Cardiac muscle cell (in vitro differentiated cells and primary cell): ENCODE results near the gene RUSC2. TPM values are rescaled to one million over a fixed set of nuclear protein-coding genes. Genes with fewer than 3 reads are reported as not detected.

ENCODE experiments used
- DNase-seq, 2 donors: peaks; one replicate each; pipeline versions ENCODE4 v3.0.0 to v3.0.0-alpha.2; 2010 to 2017; ENCODE audit warnings: low read depth in 1 of 2, low spot score in 1 of 2
- H3K27ac ChIP-seq: fragments of 200-600 bp; sonication (generic); 2 replicates; pipeline ENCODE4 v1.5.1; 2016
- H3K27me3 ChIP-seq: fragments of 200-600 bp; sonication (generic); 2 replicates; pipeline ENCODE4 v1.6.0; 2016; ENCODE audit warnings: control low read depth
- H3K36me3 ChIP-seq: fragments of 200-600 bp; sonication (generic); 2 replicates; pipeline ENCODE4 v1.5.1; 2016; ENCODE audit warnings: control low read depth
- H3K4me1 ChIP-seq: fragments of 200-600 bp; sonication (generic); 2 replicates; pipeline ENCODE4 v1.8.1; 2017; ENCODE audit warnings: low read depth, mild to moderate bottlenecking, mixed run types
- H3K4me3 ChIP-seq: fragments of 200-600 bp; sonication (generic); 2 replicates; pipeline ENCODE4 v1.5.1; 2016; ENCODE audit warnings: mild to moderate bottlenecking
- H3K9me3 ChIP-seq: fragments of 200-600 bp; sonication (generic); 2 replicates; pipeline ENCODE4 v1.5.1; 2017; ENCODE audit warnings: low read depth, mild to moderate bottlenecking, control low read depth
- CTCF ChIP-seq: IDR thresholded peaks from 2 replicates; pipeline ENCODE4 v1.5.1; 2012; ENCODE audit warnings: low read depth, mild to moderate bottlenecking, low read length
- polyA plus RNA-seq: library from polyadenylated mRNA; unstranded; fragments of >200 nt; fragmentation: Nextera tagmentation; extraction: Ambion mirVana; gene quantifications from 2 replicates; pipeline ENCODE4 v1.2.1, GENCODE V29; 2016
- total RNA-seq: library from RNA; depleted of rRNA; stranded (reverse); fragments of >200 nt; gene quantifications from 2 replicates; pipeline ENCODE4 v1.2.3, GENCODE V29; 2016

The RUSC2 gene
- total RNA-seq, result 18.7 and 25.3 TPM in 2 replicates
- 13.8 and 18.7 TPM in 2 replicates for polyA plus RNA-seq

GRCh38 chr9:35489313-35490154, at the start of gene RUSC2:
Gene RUSC2 (plus strand): TSS chr9:35490111. CDS start chr9:35546522, 56,411 bp downstream.
- peak; percentile 96 to 97 for DNase-seq
- Histone ChIP-seq H3K4me1 (no peaks in the 10 kb centered on the region), H3K4me3 (peak within 1 kb of the TSS; percentile 59), H3K27me3 (no peaks in the 10 kb centered on the region), H3K9me3 (no peaks in the 10 kb centered on the region), H3K36me3 (no peaks in the 10 kb centered on the region), H3K27ac (peak within 1 kb of the TSS; percentile 90)
- TF ChIP-seq CTCF, result peak; percentile 37

GRCh38 chr9:35446012-35446411, 43.9 kb upstream of the RUSC2 start:
- DNase-seq, result no peak
- no peaks in the 10 kb centered on the region for H3K27me3 ChIP-seq
- H3K27ac ChIP-seq, result no peak overlapping the region
- no peaks in the 10 kb centered on the region for H3K36me3 ChIP-seq
- no peaks in the 10 kb centered on the region for H3K9me3 ChIP-seq
- TF ChIP-seq CTCF, result no peak
- no peaks in the 10 kb centered on the region for H3K4me1 ChIP-seq
- H3K4me3 ChIP-seq, result no peak overlapping the region

GRCh38 chr9:35448496-35448895, 41.4 kb upstream of the RUSC2 start:
- no peak overlapping the region for H3K4me3 ChIP-seq
- H3K4me1 ChIP-seq, result no peaks in the 10 kb centered on the region
- no peaks in the 10 kb centered on the region for H3K36me3 ChIP-seq
- H3K9me3 ChIP-seq, result no peaks in the 10 kb centered on the region
- TF ChIP-seq CTCF, result no peak
- H3K27ac ChIP-seq, result no peak overlapping the region
- no peaks in the 10 kb centered on the region for H3K27me3 ChIP-seq
- DNase-seq, result peak in 1 of 2 donors; percentile 42

GRCh38 chr9:35452481-35452880, 37.4 kb upstream of the RUSC2 start:
- H3K27me3 ChIP-seq, result no peaks in the 10 kb centered on the region
- H3K36me3 ChIP-seq, result no peaks in the 10 kb centered on the region
- no peaks in the 10 kb centered on the region for H3K9me3 ChIP-seq
- TF ChIP-seq CTCF, result peak; percentile 36
- peak in 1 of 2 donors; percentile 19 for DNase-seq
- no peak overlapping the region for H3K27ac ChIP-seq
- no peak overlapping the region for H3K4me3 ChIP-seq
- no peaks in the 10 kb centered on the region for H3K4me1 ChIP-seq

GRCh38 chr9:35453786-35454185, 36.1 kb upstream of the RUSC2 start:
- no peaks in the 10 kb centered on the region for H3K9me3 ChIP-seq
- H3K4me3 ChIP-seq, result no peak overlapping the region
- no peaks in the 10 kb centered on the region for H3K36me3 ChIP-seq
- no peaks in the 10 kb centered on the region for H3K27me3 ChIP-seq
- DNase-seq, result no peak
- no peak for TF ChIP-seq CTCF
- no peaks in the 10 kb centered on the region for H3K4me1 ChIP-seq
- H3K27ac ChIP-seq, result no peak overlapping the region
